Measurements from ENCODE around the gene MRPL9.

DNA sequence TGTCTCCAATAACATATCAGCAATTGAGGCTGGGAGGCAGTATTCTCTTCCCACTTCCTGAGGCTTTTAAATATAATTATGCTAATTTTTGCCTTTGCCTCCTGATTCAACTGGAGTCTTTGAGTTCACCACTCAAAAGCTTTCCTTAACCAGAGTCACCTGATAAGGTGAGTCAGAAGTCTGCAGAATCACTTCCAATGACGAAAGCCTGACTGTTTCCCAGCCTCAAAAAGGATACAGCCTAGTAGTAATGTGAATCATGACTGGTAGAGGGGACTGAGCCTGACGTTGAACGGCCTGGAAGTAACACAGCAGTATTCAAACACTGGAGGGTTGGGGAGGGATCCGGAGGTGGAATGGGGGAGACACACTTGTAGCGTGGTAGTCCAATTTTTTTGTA is 10.4 kb upstream of the MRPL9 start:
- TF ChIP-seq, protein P1, sequence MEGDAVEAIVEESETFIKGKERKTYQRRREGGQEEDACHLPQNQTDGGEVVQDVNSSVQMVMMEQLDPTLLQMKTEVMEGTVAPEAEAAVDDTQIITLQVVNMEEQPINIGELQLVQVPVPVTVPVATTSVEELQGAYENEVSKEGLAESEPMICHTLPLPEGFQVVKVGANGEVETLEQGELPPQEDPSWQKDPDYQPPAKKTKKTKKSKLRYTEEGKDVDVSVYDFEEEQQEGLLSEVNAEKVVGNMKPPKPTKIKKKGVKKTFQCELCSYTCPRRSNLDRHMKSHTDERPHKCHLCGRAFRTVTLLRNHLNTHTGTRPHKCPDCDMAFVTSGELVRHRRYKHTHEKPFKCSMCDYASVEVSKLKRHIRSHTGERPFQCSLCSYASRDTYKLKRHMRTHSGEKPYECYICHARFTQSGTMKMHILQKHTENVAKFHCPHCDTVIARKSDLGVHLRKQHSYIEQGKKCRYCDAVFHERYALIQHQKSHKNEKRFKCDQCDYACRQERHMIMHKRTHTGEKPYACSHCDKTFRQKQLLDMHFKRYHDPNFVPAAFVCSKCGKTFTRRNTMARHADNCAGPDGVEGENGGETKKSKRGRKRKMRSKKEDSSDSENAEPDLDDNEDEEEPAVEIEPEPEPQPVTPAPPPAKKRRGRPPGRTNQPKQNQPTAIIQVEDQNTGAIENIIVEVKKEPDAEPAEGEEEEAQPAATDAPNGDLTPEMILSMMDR (IDR thresholded peaks at IDR 0.05; ENCODE audit: insufficient read depth, low read depth, low read length): no peak
- TF ChIP-seq EZH2 (IDR thresholded peaks at IDR 0.05; ENCODE audit: insufficient read depth, low read length): no peak

Data from astrocyte (in vitro differentiated cells and primary cell).